T-helper 17 cell (primary cell): ENCODE measurements around the gene COX6A2. TPM values are rescaled to one million over a fixed set of nuclear protein-coding genes. Genes with fewer than 3 reads are reported as not detected.

Experiments
- ATAC-seq: fragments of 150-1000 bp; cut with Tn5 transposase; 2 replicates; pipeline ENCODE4 v1.10.0; 2021; ENCODE audit warnings: mild to moderate bottlenecking, moderate library complexity
- DNase-seq, 3 donors: peaks; one replicate each; pipeline versions ENCODE4 v3.0.0 to v3.0.0-alpha.2; 2020 to 2021
- H3K9me3 ChIP-seq: one replicate; pipeline ENCODE4 v1.7.0; 2013; ENCODE audit warnings: low read length, mild to moderate bottlenecking; ENCODE audit not compliant: control insufficient read depth, poor library complexity, severe bottlenecking
- H3K27ac Mint-ChIP-seq: one replicate; pipeline ENCODE4 v1.8.0; 2022; ENCODE audit warnings: mild to moderate bottlenecking, moderate library complexity, mixed read lengths
- H3K27me3 Mint-ChIP-seq: one replicate; pipeline ENCODE4 v1.8.0; 2022; ENCODE audit warnings: mixed read lengths
- H3K36me3 Mint-ChIP-seq: one replicate; pipeline ENCODE4 v1.8.0; 2022; ENCODE audit warnings: low read depth, mixed read lengths
- H3K4me1 Mint-ChIP-seq: one replicate; pipeline ENCODE4 v1.8.0; 2022; ENCODE audit warnings: mild to moderate bottlenecking, mixed read lengths
- H3K4me3 Mint-ChIP-seq: one replicate; pipeline ENCODE4 v1.8.0; 2022; ENCODE audit warnings: mild to moderate bottlenecking, moderate library complexity, mixed read lengths
- total RNA-seq, 4 donors: library from RNA in 2 of 4; stranded (reverse) in 2 of 4; gene quantifications; one replicate each; pipeline ENCODE4 v1.2.3 and lab custom pipeline; 2022 to 2026

COX6A2 gene
- total RNA-seq, 2 donors from 2014 or later = not detected

DNA sequence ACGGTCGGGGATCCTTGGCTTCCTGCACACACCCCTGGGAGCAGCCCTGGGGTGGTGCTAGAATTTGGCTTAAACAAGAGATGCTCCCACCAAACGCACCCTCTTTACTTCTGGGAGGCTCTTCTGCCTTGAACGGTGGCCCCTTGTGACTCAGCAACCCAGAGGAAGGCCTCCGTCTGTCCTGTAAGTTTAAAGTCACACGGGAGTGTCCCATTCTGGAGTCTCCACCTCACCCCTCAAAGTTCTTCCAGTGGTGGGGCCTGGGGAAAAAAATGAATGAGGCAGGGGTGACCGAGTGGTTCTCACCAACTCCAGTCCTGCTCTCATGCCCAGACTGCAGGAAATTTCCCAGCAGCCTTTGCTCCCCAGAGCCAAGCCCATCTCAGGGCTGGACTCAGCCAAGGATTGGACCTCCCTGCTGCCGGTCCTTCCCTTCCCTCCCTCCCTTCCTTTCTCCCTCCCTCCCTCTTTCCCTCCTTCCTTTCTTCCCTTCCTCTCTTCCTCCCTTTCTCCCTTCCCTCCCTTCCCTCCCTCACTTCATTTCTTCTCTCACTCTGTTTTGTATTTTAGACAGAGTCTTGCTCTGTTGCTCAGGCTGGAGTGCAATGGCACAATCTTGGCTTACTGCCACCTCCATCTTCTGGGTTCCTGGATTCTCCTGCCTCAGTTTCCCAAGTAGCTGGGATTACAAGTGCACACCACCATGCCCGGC, 23.7 kb downstream of the COX6A2 start:
- no peak overlapping the region for H3K4me3 Mint-ChIP-seq

DNA sequence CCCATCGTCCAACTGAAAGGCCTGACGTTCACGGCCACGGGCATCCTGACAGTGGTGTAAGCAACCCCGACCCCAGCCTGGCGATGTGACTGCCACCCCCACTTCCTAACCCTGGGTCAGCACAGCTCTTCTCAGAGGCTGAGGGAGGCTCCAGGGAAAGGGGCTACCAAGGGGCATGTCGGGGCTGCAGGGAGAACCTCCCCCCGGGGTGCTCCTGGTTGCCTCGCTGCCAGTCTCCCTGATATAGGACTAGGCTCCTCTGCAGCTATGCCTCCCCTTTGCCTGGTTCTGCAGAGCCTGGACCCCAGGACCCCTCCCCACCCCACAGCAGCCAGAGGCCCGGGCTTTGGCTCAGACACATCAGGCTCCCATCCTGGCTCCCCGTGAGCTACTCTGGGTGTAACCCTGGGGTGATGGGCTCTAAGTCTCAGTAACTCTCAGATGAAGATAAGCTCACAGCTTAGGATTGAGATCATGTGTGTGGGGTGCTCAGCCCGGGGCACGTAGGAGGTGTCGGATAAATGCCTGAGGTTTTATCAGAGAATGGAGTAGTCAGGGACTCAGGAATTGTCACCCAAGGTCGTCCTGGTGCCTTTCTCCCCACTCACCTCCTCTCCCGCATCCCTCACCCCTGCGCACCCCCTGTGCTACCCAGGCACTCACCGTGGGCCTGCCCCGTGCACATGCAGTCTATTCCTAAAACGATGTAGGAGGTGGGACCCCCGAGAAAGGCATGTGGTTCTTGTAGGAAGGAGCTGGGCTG, 24.4 kb downstream of the COX6A2 start:
- DNase-seq = no peak
- H3K27ac Mint-ChIP-seq = no peak overlapping the region
- H3K9me3 ChIP-seq = no peaks in the 10 kb centered on the region
- no peak for ATAC-seq
- peaks cover 7% of the 10 kb centered on the region for H3K27me3 Mint-ChIP-seq
- peaks cover 6% of the 10 kb centered on the region for H3K4me1 Mint-ChIP-seq
- peaks cover 2% of the 10 kb centered on the region for H3K36me3 Mint-ChIP-seq
- H3K4me3 Mint-ChIP-seq = no peak overlapping the region

More for the DNA sequence above, 23.7 kb downstream of the COX6A2 start:
- H3K9me3 ChIP-seq = no peaks in the 10 kb centered on the region
- H3K4me1 Mint-ChIP-seq = peaks cover 6% of the 10 kb centered on the region
- H3K27ac Mint-ChIP-seq = no peak overlapping the region
- H3K36me3 Mint-ChIP-seq = peaks cover 2% of the 10 kb centered on the region
- H3K27me3 Mint-ChIP-seq = peaks cover 12% of the 10 kb centered on the region
- ATAC-seq (no peak), DNase-seq (no peak)

DNA sequence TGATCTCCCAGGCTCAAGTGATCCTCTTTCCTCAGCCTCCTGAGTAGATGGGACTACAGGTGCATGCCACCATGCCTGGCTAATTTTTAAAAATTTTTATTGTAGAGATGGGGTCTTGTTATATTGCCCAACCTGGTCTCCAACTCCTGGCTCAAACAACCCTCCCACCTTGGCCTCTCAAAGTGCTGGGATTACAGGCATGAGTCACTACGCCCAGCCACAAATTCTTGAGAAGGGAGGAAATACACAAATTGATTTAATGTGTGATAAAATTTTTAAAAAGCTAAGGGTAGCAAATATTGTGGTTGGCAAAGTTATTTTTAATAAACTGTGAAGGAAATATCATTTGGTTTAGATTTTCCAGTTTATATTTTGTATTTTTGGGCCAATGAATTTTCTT, 25.5 kb downstream of the COX6A2 start:
- no peak overlapping the region for H3K27ac Mint-ChIP-seq
- DNase-seq (no peak), ATAC-seq (no peak)
- no peaks in the 10 kb centered on the region for H3K9me3 ChIP-seq
- H3K36me3 Mint-ChIP-seq = no peaks in the 10 kb centered on the region
- no peaks in the 10 kb centered on the region for H3K27me3 Mint-ChIP-seq
- no peak overlapping the region for H3K4me3 Mint-ChIP-seq
- H3K4me1 Mint-ChIP-seq = peaks cover 6% of the 10 kb centered on the region

DNA sequence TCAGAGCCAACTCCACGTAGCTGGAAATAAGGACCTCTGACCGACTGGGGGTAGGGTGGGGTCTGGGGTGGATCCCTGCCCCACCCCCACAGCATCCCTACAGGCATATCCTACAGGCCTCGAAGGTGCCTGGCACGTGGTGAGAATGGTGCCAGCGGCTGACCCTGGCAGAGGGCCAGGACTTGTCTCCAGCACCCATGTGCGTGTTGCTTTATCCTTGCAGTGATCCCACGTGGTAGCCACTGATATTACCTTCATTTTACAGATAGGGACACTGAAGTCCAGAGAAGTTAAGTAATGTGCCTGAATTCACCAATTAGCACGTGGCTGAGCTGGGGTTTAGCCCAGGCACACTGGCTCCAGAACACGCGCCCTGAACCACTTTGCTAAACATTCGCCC, 26.7 kb downstream of the COX6A2 start:
- no peak overlapping the region for H3K4me3 Mint-ChIP-seq
- H3K4me1 Mint-ChIP-seq = peaks cover 6% of the 10 kb centered on the region
- DNase-seq (no peak), ATAC-seq (no peak)
- H3K36me3 Mint-ChIP-seq = no peaks in the 10 kb centered on the region
- H3K9me3 ChIP-seq = no peaks in the 10 kb centered on the region
- H3K27me3 Mint-ChIP-seq = no peaks in the 10 kb centered on the region
- H3K27ac Mint-ChIP-seq = no peak overlapping the region

DNA sequence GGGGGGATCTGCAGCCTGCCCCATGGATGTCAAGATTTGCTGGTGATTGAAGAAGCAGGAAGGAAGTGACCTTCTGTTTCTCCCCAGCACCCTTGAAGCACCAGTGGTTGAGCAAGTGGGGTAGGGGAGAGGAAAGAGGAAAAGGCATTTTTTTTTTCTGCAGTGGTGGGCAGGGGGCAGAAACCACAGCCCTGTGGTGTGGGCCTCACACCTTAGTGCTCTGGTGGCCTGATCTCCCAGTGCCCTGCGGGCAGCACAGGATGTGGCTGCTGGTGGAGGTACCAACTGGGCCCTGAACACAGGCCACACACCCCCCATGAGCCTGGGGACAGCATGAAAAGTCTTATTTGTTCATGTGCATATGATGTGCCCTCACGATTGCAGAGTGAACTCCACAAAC, 28.0 kb downstream of the COX6A2 start:
- Mint-ChIP-seq H3K27me3 (peaks cover 3% of the 10 kb centered on the region), H3K4me3 (no peak overlapping the region), H3K36me3 (no peaks in the 10 kb centered on the region), H3K4me1 (peaks cover 6% of the 10 kb centered on the region), H3K27ac (no peak overlapping the region)
- H3K9me3 ChIP-seq = no peaks in the 10 kb centered on the region
- ATAC-seq (no peak), DNase-seq (no peak)

DNA sequence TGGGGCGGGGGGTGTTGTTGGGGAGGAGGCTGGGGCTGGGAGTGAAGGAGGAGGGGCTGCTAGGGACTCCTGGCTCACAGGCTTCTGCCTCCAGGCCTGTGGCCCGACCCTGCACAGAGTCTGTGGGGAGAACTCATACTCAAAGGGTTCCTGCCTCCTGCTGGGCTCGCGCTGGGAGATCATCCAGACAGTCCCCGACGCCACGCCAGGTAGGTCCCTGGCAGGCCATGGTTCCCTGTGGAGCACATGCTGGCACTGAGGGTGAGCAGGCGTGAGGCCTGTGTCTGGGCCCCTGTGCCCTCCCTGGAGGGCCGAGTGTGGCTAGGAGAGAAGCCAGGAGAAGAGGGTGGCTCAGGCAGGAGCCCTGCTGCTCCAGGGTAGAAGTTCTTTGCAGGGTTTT, 30.5 kb downstream of the COX6A2 start:
- no peak overlapping the region for H3K4me3 Mint-ChIP-seq
- H3K27ac Mint-ChIP-seq = no peak overlapping the region
- H3K4me1 Mint-ChIP-seq = peaks cover 4% of the 10 kb centered on the region
- peaks cover 12% of the 10 kb centered on the region for H3K27me3 Mint-ChIP-seq
- no peak for ATAC-seq
- H3K36me3 Mint-ChIP-seq = no peaks in the 10 kb centered on the region
- no peaks in the 10 kb centered on the region for H3K9me3 ChIP-seq
- DNase-seq = no peak

DNA sequence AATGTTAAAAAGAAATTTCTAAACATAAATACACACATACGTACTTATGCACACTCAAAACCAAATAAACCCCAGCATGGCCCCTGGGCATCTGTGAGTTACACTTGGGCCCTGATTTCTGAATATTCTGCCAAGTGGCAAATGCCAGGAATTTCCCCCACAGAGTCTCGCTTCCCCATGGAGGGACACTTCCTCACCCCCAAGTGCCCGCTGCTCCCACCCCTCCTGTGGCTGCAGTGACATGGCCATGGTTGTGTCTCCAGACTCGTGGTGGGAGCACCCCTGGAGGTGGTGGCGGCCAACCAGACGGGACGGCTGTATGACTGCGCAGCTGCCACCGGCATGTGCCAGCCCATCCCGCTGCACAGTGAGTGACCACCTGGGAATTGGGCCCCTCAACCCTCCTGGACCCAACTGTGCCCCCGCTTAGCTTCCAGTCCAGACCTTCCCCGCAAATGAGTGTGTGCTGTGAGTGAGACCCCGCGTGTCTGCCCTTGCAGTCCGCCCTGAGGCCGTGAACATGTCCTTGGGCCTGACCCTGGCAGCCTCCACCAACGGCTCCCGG, 31.0 kb downstream of the COX6A2 start:
- DNase-seq (no peak), ATAC-seq (no peak)
- H3K9me3 ChIP-seq = no peaks in the 10 kb centered on the region
- Mint-ChIP-seq H3K36me3 (no peaks in the 10 kb centered on the region), H3K4me1 (peaks cover 4% of the 10 kb centered on the region), H3K4me3 (no peak overlapping the region), H3K27ac (no peak overlapping the region), H3K27me3 (peaks cover 17% of the 10 kb centered on the region)

DNA sequence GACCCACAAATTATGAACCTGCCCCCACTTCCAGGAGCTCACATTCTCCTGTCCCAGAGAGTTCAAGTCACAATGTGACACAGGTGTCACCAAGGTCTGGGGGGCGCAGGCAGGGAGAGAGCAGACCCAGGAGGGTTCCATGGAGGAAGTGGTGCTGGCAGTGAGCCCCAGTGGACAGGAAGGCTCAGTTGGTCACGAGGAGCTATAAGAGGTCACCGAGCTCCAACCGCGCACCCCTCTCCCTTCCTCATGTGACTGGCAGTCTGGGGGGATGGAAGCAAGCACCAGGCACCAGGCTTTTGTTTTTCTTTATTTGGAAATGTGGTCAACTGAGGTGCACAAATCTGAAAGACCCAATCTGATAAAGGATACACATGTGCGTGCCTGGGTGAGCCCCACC, 32.5 kb downstream of the COX6A2 start:
- no peaks in the 10 kb centered on the region for H3K9me3 ChIP-seq
- Mint-ChIP-seq H3K36me3 (no peaks in the 10 kb centered on the region), H3K4me1 (peaks cover 5% of the 10 kb centered on the region), H3K27me3 (peaks cover 21% of the 10 kb centered on the region), H3K27ac (no peak overlapping the region), H3K4me3 (no peak overlapping the region)
- ATAC-seq (no peak), DNase-seq (no peak)

DNA sequence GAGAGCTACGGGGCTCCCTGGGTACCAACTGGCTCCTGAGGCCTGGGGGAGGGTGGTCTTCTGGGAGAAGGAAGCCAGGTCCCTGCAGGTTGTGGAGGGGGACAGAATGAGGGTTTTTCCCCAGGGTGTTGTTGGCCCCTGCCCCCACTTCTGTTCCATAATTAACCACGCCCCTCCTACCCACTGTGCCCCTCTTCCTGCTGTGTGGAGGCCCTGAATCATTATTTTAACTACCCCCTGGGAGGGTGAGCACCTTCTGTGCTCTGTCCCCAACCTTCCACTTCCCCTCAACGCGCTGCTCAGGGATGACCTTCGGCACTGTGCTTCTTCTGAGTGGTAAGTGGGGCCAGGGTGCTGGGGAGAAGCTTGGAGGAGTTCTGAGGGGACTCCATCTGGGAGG, 35.1 kb downstream of the COX6A2 start, which contains the start of gene ITGAD:
TSS of gene ITGAD (plus strand) at position 280 of the 400 bp plus-strand sequence. CDS start at position 306, 26 bp downstream.
- H3K9me3 ChIP-seq = no peaks in the 10 kb centered on the region
- Mint-ChIP-seq H3K4me1 (peaks cover 3% of the 10 kb centered on the region), H3K4me3 (peak within 1 kb of the TSS; percentile 12), H3K27me3 (peaks cover 40% of the 10 kb centered on the region), H3K36me3 (no peaks in the 10 kb centered on the region), H3K27ac (no peak within 1 kb of the TSS)
- ATAC-seq (no peak), DNase-seq (no peak)

DNA sequence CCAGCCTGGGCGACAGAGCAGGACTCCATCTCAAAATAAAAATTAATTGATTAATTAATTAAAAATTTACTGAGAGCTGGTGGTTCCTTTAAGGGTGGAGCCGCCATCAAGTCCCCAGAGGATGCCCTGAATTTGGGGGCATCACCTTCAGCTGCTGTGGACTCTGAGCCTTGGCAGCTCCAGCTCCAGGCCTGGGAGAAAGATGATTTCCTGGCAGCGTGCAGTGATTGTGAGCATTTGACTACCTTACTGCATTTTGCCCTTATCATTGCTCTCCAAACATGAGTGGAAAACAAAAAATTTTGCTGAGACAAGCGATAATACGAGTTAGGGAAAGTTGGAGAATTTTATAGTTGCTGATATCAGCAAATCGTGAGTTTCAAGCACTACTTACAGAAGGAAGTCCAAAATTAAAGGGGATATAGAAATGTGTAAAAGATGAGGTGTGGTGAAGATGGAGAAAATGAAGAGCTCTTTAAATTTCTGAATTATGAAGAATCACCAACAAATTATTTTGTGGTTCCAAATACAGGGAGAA, 37.6 kb downstream of the COX6A2 start:
- H3K4me3 Mint-ChIP-seq = no peak overlapping the region
- DNase-seq (no peak), ATAC-seq (no peak)
- H3K27me3 Mint-ChIP-seq = peaks cover 59% of the 10 kb centered on the region
- no peaks in the 10 kb centered on the region for H3K9me3 ChIP-seq
- peaks cover 6% of the 10 kb centered on the region for H3K4me1 Mint-ChIP-seq
- no peaks in the 10 kb centered on the region for H3K36me3 Mint-ChIP-seq
- no peak overlapping the region for H3K27ac Mint-ChIP-seq

DNA sequence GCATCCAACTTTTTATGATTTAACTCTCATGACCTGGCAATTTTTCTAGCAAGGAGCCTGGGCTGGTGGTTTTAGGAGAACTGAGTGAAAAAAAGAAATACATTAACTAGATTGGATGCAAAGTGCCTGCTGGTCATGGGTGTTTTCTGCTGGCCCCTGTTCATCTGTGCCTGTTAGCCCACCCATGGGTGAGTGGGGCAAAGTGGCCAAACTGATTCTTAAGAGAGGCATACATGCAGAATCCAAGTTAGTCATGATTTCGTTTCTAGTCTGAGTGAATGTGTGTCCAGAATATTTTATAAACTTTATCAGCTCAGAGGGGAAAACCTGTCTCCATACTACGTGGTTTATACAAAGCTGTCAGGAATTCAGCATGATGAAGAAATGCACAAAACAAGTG, 39.6 kb downstream of the COX6A2 start:
- Mint-ChIP-seq H3K4me1 (peaks cover 6% of the 10 kb centered on the region), H3K4me3 (no peak overlapping the region), H3K27ac (no peak overlapping the region), H3K36me3 (no peaks in the 10 kb centered on the region), H3K27me3 (peaks cover 52% of the 10 kb centered on the region)
- DNase-seq (no peak), ATAC-seq (no peak)
- H3K9me3 ChIP-seq = no peaks in the 10 kb centered on the region

DNA sequence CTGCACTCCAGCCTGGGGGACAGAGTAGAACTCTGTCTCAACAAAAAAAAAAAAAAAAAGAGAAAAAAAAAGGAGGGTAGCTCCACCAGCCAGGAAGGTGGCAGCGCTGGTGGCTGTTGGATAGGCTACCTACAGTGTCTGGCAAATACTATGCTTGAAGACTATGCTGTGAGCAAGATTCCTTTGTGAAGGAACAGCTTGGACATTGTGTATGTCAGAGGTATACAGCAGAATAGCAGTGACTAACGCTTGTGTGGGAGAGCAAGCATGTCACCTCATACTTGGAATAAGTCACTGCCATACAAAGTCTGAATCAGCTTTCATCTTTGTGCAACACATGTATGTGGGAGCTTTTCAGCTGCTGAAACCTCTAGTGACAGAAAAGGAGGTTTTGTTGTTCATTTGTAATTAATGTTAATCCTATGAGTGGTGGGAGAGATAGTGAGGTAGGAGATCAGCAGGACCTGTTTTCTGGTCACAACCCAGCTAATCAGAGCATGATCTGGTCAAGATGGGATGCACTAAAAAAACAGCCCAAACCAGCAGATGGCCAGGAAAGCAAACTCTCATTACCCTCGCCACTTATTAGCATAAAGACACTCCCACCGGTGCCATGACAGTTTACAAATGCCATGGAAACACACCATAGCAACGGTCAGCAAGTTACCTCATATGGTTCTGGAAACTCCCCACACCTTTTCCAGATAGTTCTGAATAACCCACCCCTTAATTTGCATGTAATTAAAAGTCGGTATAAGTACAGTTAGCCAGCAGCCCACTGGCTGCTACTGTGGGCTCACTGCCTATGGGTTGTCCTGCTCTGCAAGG, 41.8 kb downstream of the COX6A2 start:
- DNase-seq (no peak), ATAC-seq (peak; percentile 62)
- H3K27me3 Mint-ChIP-seq = peaks cover 59% of the 10 kb centered on the region
- no peaks in the 10 kb centered on the region for H3K36me3 Mint-ChIP-seq
- H3K27ac Mint-ChIP-seq = no peak overlapping the region
- H3K9me3 ChIP-seq = no peaks in the 10 kb centered on the region
- H3K4me3 Mint-ChIP-seq = no peak overlapping the region
- H3K4me1 Mint-ChIP-seq = peaks cover 10% of the 10 kb centered on the region

DNA sequence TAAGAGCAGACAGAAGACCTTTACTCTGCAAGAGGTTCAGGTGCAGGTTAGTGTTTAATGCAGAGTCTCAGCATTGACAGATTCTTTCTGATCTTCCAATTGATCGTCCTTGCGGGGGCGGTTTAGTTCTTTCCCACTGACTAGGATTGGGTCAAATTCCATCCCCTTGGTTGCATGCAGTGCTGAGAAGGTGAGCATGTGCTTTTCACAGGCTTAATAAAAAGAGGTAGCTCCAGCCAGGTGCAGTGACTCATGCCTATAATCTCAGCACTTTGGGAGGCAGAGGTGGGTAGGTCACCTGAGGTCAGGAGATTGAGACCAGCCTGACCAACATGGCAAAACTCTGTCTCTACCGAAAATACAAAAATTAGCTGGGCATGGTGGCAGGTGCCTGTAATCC, 42.5 kb downstream of the COX6A2 start:
- Mint-ChIP-seq H3K27me3 (peaks cover 56% of the 10 kb centered on the region), H3K36me3 (no peaks in the 10 kb centered on the region), H3K4me3 (no peak overlapping the region), H3K4me1 (peaks cover 8% of the 10 kb centered on the region), H3K27ac (no peak overlapping the region)
- ATAC-seq (no peak), DNase-seq (no peak)
- no peaks in the 10 kb centered on the region for H3K9me3 ChIP-seq
